Measurements from ENCODE around the gene USP34. TPM values are rescaled to one million over a fixed set of nuclear protein-coding genes. Genes with fewer than 3 reads are reported as not detected.

Gene USP34
- total and polyA plus RNA-seq, 9 of the 15 experiments (the other 6 are each of a cell fraction or from before 2014, with no cell fraction given), result 19.8 to 108 (median 67.8) TPM

GRCh38 chr2:61328707-61329251, 142.1 kb downstream of the USP34 start:
- no peak for FAIRE-seq

More at GRCh38 chr2:61328707-61329251, 142.1 kb downstream of the USP34 start:
- ChIA-PET CTCF (ENCODE audit: low intra/inter-chr PET ratio) (interaction anchor here (0.6 kb wide), 1 partner anchor 495 kb away, joined by 3 read pairs; no protein-coding TSS in a partner anchor), POLR2A (interaction anchor here (0.9 kb wide), 1 partner anchor 35 kb away, joined by 3 read pairs; no protein-coding TSS in a partner anchor)
- H3K36me3 ChIP-seq (ENCODE audit: control insufficient read depth, insufficient read depth, low read length), result peaks cover 72% of the 10 kb centered on the region
- H3K4me1 ChIP-seq (replicated peaks in 1 of 2; ENCODE audit: control insufficient read depth in 2 of 2, insufficient read depth in 2 of 2, low read length in 2 of 2), result no peaks in the 10 kb centered on the region
- WGBS (ENCODE audit: insufficient coverage, low coverage, missing lambda C conversion rate), result 85% methylated on average over 11 of the region's 11 CpGs
- no peaks in the 10 kb centered on the region for H4K20me1 ChIP-seq (replicated peaks; ENCODE audit: control insufficient read depth, insufficient read depth, low read length)
- ATAC-seq (no peak), DNase-seq (ENCODE audit: extremely low read depth in 1 of 4, low spot score in 3 of 4) (no peak)
- H3K4me2 ChIP-seq (ENCODE audit: insufficient read depth, low read length), result no peak overlapping the region
- TF ChIP-seq TOE1 (IDR thresholded peaks at IDR 0.05; ENCODE audit: borderline replicate concordance) (no peak), TOE1 (CRISPR knock-in tag; IDR thresholded peaks at IDR 0.05; ENCODE audit: borderline replicate concordance, low read depth) (no peak), UBTF (IDR thresholded peaks at IDR 0.05; ENCODE audit: borderline replicate concordance in 1 of 2, low read depth in 2 of 2, low read length in 2 of 2) (no peak)
- no peaks in the 10 kb centered on the region for H3K79me2 ChIP-seq (ENCODE audit: control insufficient read depth, insufficient read depth, low read length)
- H3K27me3 ChIP-seq (ENCODE audit: control insufficient read depth in 2 of 2, insufficient read depth in 2 of 2, low read length in 2 of 2), result no peaks in the 10 kb centered on the region
- H2AFZ ChIP-seq (ENCODE audit: low read depth, low read length), result no peak overlapping the region
- in situ Hi-C loops (cut with MboI), result no loop called here
- no peak overlapping the region for H3K27ac ChIP-seq (ENCODE audit: extremely low read depth, low read depth, low read length)
- H3K9ac ChIP-seq (ENCODE audit: insufficient read depth in 1 of 2, low read depth in 2 of 2, low read length in 2 of 2), result no peak overlapping the region
- H3K4me3 ChIP-seq, result no peak overlapping the region
- BruUV-seq (replicated peaks), result no TSS peak
- H3K9me3 ChIP-seq (replicated peaks; ENCODE audit: control insufficient read depth, insufficient read depth, low read depth, low read length), result no peaks in the 10 kb centered on the region
- intact Hi-C loops (cut with micrococcal nuclease), result no loop called here
- no peaks in the 10 kb centered on the region for H3K9me1 ChIP-seq (ENCODE audit: control insufficient read depth, insufficient read depth, low read length)

All from K562 (cell line).